DOHH2 (cell line): ENCODE results near the gene DNER.

Experiments used
- CTCF ChIP-seq: fragments of 200-600 bp; sonication (generic); IDR thresholded peaks from one replicate; pipeline ENCODE4 v1.5.1; 2014; ENCODE audit warnings: antibody characterized with exemption, mild to moderate bottlenecking, low read depth, low read length; ENCODE audit not compliant: poor library complexity, severe bottlenecking
- EZH2phosphoT487 ChIP-seq: fragments of 200-600 bp; sonication (generic); IDR thresholded peaks from 2 replicates; pipeline ENCODE4 v1.6.1; 2017; ENCODE audit warnings: borderline replicate concordance, mild to moderate bottlenecking, antibody characterized with exemption, low read length, moderate library complexity, mixed read lengths

GRCh38 chr2:229408962-229409361, 305.4 kb downstream of the DNER start:
- no peak for TF ChIP-seq CTCF
- no peak for TF ChIP-seq EZH2phosphoT487
